Measurements from ENCODE around the gene MRPL44. TPM values are rescaled to one million over a fixed set of nuclear protein-coding genes. Genes with fewer than 3 reads are reported as not detected.
A peak's percentile ranks its signal among the peaks of the same experiment; 100 is the strongest.

MRPL44 gene
- total RNA-seq, 3 donors from 2014 or later (not counting 1 experiment from before 2014, with no cell fraction given) = 27.6 to 35.1 (median 31.0) TPM

DNA sequence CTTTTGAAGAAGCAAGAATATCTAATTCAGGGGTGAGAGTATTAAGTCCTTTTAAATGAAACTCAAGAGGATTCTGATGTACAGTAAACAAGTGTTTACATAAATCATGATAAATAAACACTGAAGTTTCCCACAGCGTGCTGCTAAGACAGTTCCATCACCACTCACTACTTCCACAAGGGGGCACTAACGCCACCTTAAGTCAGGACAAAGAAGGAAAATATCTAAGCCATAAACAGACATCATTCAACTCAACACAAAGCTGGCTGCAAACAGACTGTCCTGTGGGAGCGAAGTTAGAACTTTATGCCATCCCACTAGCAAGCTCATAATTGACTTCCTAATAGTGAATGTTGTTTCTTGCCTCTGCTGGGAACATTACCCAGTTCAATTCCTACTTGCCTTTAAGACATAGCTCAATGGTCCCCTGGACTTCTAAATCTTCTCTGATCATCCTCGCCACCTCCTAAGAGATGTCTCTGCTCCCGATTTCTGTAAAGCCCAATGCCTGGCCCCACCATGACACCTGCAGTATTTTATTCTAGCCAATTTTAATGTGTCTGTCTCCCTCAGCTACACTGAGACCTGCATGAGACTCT lies 36.5 kb downstream of the MRPL44 start:
- H3K27ac ChIP-seq (ENCODE audit: low read length) = no peak overlapping the region
- Mint-ChIP-seq H3K27ac (no peak overlapping the region), H3K4me3 (no peak overlapping the region), H3K36me3 (no peaks in the 10 kb centered on the region), H3K9me3 (no peaks in the 10 kb centered on the region), H3K4me1 (no peaks in the 10 kb centered on the region), H3K27me3 (ENCODE audit: low read depth in 2 of 2) (no peaks in the 10 kb centered on the region)
- ATAC-seq = peak; percentile 77 to 91 (median 83)
- TF ChIP-seq, protein P1, sequence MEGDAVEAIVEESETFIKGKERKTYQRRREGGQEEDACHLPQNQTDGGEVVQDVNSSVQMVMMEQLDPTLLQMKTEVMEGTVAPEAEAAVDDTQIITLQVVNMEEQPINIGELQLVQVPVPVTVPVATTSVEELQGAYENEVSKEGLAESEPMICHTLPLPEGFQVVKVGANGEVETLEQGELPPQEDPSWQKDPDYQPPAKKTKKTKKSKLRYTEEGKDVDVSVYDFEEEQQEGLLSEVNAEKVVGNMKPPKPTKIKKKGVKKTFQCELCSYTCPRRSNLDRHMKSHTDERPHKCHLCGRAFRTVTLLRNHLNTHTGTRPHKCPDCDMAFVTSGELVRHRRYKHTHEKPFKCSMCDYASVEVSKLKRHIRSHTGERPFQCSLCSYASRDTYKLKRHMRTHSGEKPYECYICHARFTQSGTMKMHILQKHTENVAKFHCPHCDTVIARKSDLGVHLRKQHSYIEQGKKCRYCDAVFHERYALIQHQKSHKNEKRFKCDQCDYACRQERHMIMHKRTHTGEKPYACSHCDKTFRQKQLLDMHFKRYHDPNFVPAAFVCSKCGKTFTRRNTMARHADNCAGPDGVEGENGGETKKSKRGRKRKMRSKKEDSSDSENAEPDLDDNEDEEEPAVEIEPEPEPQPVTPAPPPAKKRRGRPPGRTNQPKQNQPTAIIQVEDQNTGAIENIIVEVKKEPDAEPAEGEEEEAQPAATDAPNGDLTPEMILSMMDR (IDR thresholded peaks at IDR 0.05) = peak; percentile 70
- no peaks in the 10 kb centered on the region for H3K9me3 ChIP-seq (ENCODE audit: control insufficient read depth, insufficient read depth, low read length)
- H3K4me1 ChIP-seq (ENCODE audit: control insufficient read depth, insufficient read depth, low read length) = no peaks in the 10 kb centered on the region
- no peaks in the 10 kb centered on the region for H3K27me3 ChIP-seq (ENCODE audit: control insufficient read depth, insufficient read depth, low read length)
- no peaks in the 10 kb centered on the region for H3K36me3 ChIP-seq (ENCODE audit: control insufficient read depth, insufficient read depth, low read length)
- no peak overlapping the region for H3K4me3 ChIP-seq (ENCODE audit: low read length)
- WGBS (ENCODE audit: insufficient coverage) = 40% methylated on average over 5 of the region's 5 CpGs
- intact Hi-C loops (cut with micrococcal nuclease) = loop anchor here (1.0 to 10.0 kb wide), 6 partner anchors 23 to 374 kb away; no protein-coding TSS in a partner anchor
- peak; percentile 35 to 84 for DNase-seq

DNA sequence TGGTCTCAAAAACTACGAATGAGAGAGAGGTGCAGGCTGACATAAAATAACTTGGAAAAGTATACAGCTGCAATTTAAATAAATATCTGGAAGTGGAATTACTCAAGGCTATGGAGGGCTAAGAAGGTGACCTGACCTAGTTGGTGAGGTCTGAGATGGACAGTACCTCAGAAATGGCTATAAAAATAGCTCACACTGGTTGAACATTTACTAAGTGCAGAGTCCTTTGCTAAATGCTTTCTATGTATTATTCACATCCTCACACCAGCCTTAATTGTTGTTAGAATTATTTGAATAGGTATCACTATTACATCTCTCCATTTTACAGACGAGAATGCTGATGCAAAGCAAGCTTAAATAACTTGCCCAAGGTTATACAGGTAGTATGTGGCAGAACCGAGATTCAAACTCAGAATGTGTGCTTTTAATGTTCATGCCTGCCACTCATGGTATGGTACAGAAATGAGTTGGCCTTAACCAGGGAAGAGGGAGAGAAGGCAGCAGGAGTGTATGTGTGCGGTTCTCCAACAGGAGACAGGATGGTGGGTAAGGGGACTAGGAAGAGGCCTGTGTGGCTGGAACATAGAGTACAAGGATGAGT lies 37.4 kb downstream of the MRPL44 start:
- WGBS (ENCODE audit: insufficient coverage) = 88% methylated on average over 4 of the region's 4 CpGs
- no peaks in the 10 kb centered on the region for H3K9me3 ChIP-seq (ENCODE audit: control insufficient read depth, insufficient read depth, low read length)
- Mint-ChIP-seq H3K4me1 (no peaks in the 10 kb centered on the region), H3K27me3 (ENCODE audit: low read depth in 2 of 2) (no peaks in the 10 kb centered on the region), H3K9me3 (no peaks in the 10 kb centered on the region), H3K27ac (no peak overlapping the region), H3K4me3 (no peak overlapping the region), H3K36me3 (no peaks in the 10 kb centered on the region)
- DNase-seq (no peak), ATAC-seq (no peak)
- no peaks in the 10 kb centered on the region for H3K27me3 ChIP-seq (ENCODE audit: control insufficient read depth, insufficient read depth, low read length)
- TF ChIP-seq, protein P1 (IDR thresholded peaks at IDR 0.05) = no peak
- H3K36me3 ChIP-seq (ENCODE audit: control insufficient read depth, insufficient read depth, low read length) = no peaks in the 10 kb centered on the region
- H3K4me3 ChIP-seq (ENCODE audit: low read length) = no peak overlapping the region
- no peaks in the 10 kb centered on the region for H3K4me1 ChIP-seq (ENCODE audit: control insufficient read depth, insufficient read depth, low read length)
- H3K27ac ChIP-seq (ENCODE audit: low read length) = no peak overlapping the region
- intact Hi-C loops (cut with micrococcal nuclease) = loop anchor here (5.0 to 10.0 kb wide), 2 partner anchors 150 to 373 kb away; no protein-coding TSS in a partner anchor

DNA sequence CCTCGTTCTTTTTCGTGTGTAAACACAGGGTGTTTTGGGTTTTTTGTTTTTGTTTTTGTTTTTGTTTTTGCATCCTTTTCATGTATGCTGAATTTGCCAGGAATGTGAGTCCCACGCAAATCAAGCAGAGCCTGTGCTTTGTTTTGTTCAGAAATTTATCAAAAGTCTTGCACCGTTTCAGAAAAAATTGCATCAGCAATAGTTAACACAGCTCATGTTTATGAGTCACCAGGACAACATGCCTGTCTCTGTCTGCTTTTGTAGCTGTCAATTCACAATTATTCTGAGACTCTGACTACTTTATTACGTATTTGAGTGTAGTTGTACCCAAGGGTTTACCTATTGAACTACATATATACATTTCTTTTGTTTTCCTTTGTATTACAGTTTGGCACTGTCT lies 38.3 kb downstream of the MRPL44 start:
- TF ChIP-seq, protein P1 (IDR thresholded peaks at IDR 0.05) = no peak
- H3K27me3 ChIP-seq (ENCODE audit: control insufficient read depth, insufficient read depth, low read length) = no peaks in the 10 kb centered on the region
- H3K27me3 Mint-ChIP-seq (ENCODE audit: low read depth in 2 of 2) = no peaks in the 10 kb centered on the region
- H3K4me1 Mint-ChIP-seq = no peaks in the 10 kb centered on the region
- H3K27ac Mint-ChIP-seq = no peak overlapping the region
- no peaks in the 10 kb centered on the region for H3K9me3 Mint-ChIP-seq
- H3K36me3 ChIP-seq (ENCODE audit: control insufficient read depth, insufficient read depth, low read length) = no peaks in the 10 kb centered on the region
- no peaks in the 10 kb centered on the region for H3K9me3 ChIP-seq (ENCODE audit: control insufficient read depth, insufficient read depth, low read length)
- no peaks in the 10 kb centered on the region for H3K36me3 Mint-ChIP-seq
- H3K4me1 ChIP-seq (ENCODE audit: control insufficient read depth, insufficient read depth, low read length) = no peaks in the 10 kb centered on the region
- H3K4me3 Mint-ChIP-seq = no peak overlapping the region
- 81% methylated on average over 5 of the region's 5 CpGs for WGBS (ENCODE audit: insufficient coverage)
- no peak overlapping the region for H3K4me3 ChIP-seq (ENCODE audit: low read length)
- no peak for DNase-seq
- ATAC-seq = no peak
- intact Hi-C loops (cut with micrococcal nuclease) = loop anchor here (10.0 kb wide), 1 partner anchor 149 kb away; no protein-coding TSS in a partner anchor
- no peak overlapping the region for H3K27ac ChIP-seq (ENCODE audit: low read length)

All from natural killer cell (primary cell).